K562 (cell line): Measurements from ENCODE around the gene GLIS1. TPM values are rescaled to one million over a fixed set of nuclear protein-coding genes. Genes with fewer than 3 reads are reported as not detected.

Experiments used
- ATAC-seq: fragments of 200-7000 bp; cut with Tn5 transposase; 3 replicates; pipeline ENCODE4 v1.9.1; 2020; ENCODE audit warnings: moderate library complexity
- BruUV-seq: library from RNA; stranded (reverse); fragments of 400-500 nt; replicated peaks from 2 replicates; lab custom pipeline; 2021; lab: Mats Ljungman, UMichigan
- CTCF ChIA-PET: fragments of 300-600 bp; formaldehyde crosslinking; extraction: SDS; loops from one replicate; lab custom pipeline; 2021; ENCODE audit warnings: low intra/inter-chr PET ratio; lab: Yijun Ruan, JAX
- POLR2A ChIA-PET: fragments of 300-600, 350-650 bp; sonication (Branson Sonifier 250); formaldehyde crosslinking; extraction: SDS; loops from one replicate; lab custom pipeline; 2021; ENCODE audit warnings: antibody characterized with exemption, inconsistent platforms; lab: Yijun Ruan, JAX
- DNase-seq, 4 experiments: peaks; one replicate each; pipeline versions ENCODE4 v3.0.0 to v3.0.0-alpha.2; 2011 to 2018; ENCODE audit warnings: low spot score in 3 of 4, mixed read lengths in 3 of 4; ENCODE audit errors: extremely low read depth in 1 of 4
- FAIRE-seq: peaks from 2 replicates; lab custom pipeline; 2011; peaks lifted over from hg19 to GRCh38; lab: Jason Lieb, UNC
- H2AFZ ChIP-seq: 2 replicates; pipeline ENCODE4 v1.6.0; 2011; ENCODE audit warnings: low read depth, low read length, control low read depth, inconsistent platforms
- H3K27ac ChIP-seq: fragments of 200-600 bp; 3 replicates; pipeline ENCODE4 v1.8.0; 2011; ENCODE audit warnings: low read depth, mild to moderate bottlenecking, control low read depth, inconsistent platforms, low read length, moderate library complexity, mixed read lengths; ENCODE audit errors: extremely low read depth
- H3K27me3 ChIP-seq, 2 experiments: fragments of 300-600 bp in 1 of 2; 2 replicates in 1 of 2; 3 replicates in 1 of 2; pipeline versions ENCODE4 v1.6.0 to v1.8.0; 2011; ENCODE audit warnings: inconsistent platforms in 2 of 2, low read length in 2 of 2, mild to moderate bottlenecking in 1 of 2, mixed read lengths in 1 of 2, moderate library complexity in 1 of 2; ENCODE audit not compliant: control insufficient read depth in 2 of 2, insufficient read depth in 2 of 2
- H3K36me3 ChIP-seq: fragments of 300-600 bp; 3 replicates; pipeline ENCODE4 v1.8.0; 2011; ENCODE audit warnings: mild to moderate bottlenecking, low read length, inconsistent platforms; ENCODE audit not compliant: control insufficient read depth, insufficient read depth
- H3K4me1 ChIP-seq, 2 experiments: fragments of 200-600 bp in 1 of 2; replicated peaks in 1 of 2; 2 replicates in 1 of 2; 3 replicates in 1 of 2; pipeline versions ENCODE4 v1.5.1 to v1.8.0; 2011; ENCODE audit warnings: inconsistent platforms in 2 of 2, low read length in 2 of 2, mild to moderate bottlenecking in 1 of 2, mixed read lengths in 1 of 2, moderate library complexity in 1 of 2; ENCODE audit not compliant: control insufficient read depth in 2 of 2, insufficient read depth in 2 of 2
- H3K4me2 ChIP-seq: 2 replicates; pipeline ENCODE4 v1.6.1; 2011; ENCODE audit warnings: low read length, control low read depth, inconsistent platforms, mixed read lengths; ENCODE audit not compliant: insufficient read depth
- H3K4me3 ChIP-seq: fragments of 200-600 bp; sonication (generic), shearing (Covaris generic); 2 replicates; pipeline ENCODE4 v1.5.1; 2016; ENCODE audit warnings: control low read depth, inconsistent platforms
- H3K79me2 ChIP-seq: fragments of 200-600 bp; 3 replicates; pipeline ENCODE4 v1.8.0; 2011; ENCODE audit warnings: low read length, inconsistent platforms; ENCODE audit not compliant: control insufficient read depth, insufficient read depth
- H3K9ac ChIP-seq, 2 experiments: 2 replicates each; pipeline versions ENCODE4 v1.6.0 to v1.6.1; 2011; ENCODE audit warnings: low read depth in 2 of 2, low read length in 2 of 2, control low read depth in 1 of 2, inconsistent platforms in 1 of 2, mild to moderate bottlenecking in 1 of 2, mixed read lengths in 1 of 2; ENCODE audit not compliant: insufficient read depth in 1 of 2
- H3K9me1 ChIP-seq: one replicate; pipeline ENCODE4 v1.6.0; 2011; ENCODE audit warnings: inconsistent platforms, mild to moderate bottlenecking, low read length, moderate library complexity; ENCODE audit not compliant: control insufficient read depth, insufficient read depth
- H3K9me3 ChIP-seq: replicated peaks from 2 replicates; pipeline ENCODE4 v1.5.1; 2011; ENCODE audit warnings: low read depth, low read length, inconsistent platforms; ENCODE audit not compliant: control insufficient read depth, insufficient read depth
- H4K20me1 ChIP-seq: replicated peaks from 2 replicates; pipeline ENCODE4 v1.6.1; 2011; ENCODE audit warnings: low read length, inconsistent platforms, mixed read lengths; ENCODE audit not compliant: control insufficient read depth, insufficient read depth
- ARID2 ChIP-seq: fragments of 450-650 bp; IDR thresholded peaks from 2 replicates; pipeline ENCODE4 v1.6.1; 2017; ENCODE audit warnings: antibody characterized with exemption, mild to moderate bottlenecking
- CBX2 ChIP-seq: fragments of 200-600 bp; sonication (generic); IDR thresholded peaks from one replicate; pipeline ENCODE4 v1.6.1; 2012; ENCODE audit warnings: mild to moderate bottlenecking, low read length, inconsistent platforms; ENCODE audit not compliant: insufficient read depth, poor library complexity, severe bottlenecking
- CBX3 ChIP-seq, 2 experiments: IDR thresholded peaks; 1 replicate in 1 of 2; 2 replicates in 1 of 2; pipeline ENCODE4 v1.6.1; 2012; ENCODE audit warnings: inconsistent platforms in 2 of 2, low read length in 2 of 2, borderline replicate concordance in 1 of 2, control low read depth in 1 of 2
- EGR1 ChIP-seq: fragments of 450-650 bp; conservative IDR thresholded peaks from 2 replicates; pipeline ENCODE4 v1.6.1; 2017; ENCODE audit warnings: mild to moderate bottlenecking
- HMGN3 ChIP-seq: IDR thresholded peaks from 2 replicates; pipeline ENCODE4 v1.6.1; 2011; ENCODE audit warnings: borderline replicate concordance, low read depth, mild to moderate bottlenecking, mixed read lengths, low read length; ENCODE audit not compliant: insufficient read length; ENCODE audit errors: extremely low read depth
- MEIS2 ChIP-seq: fragments of 450-650 bp; IDR thresholded peaks from 2 replicates; pipeline ENCODE4 v1.6.1; 2014; ENCODE audit warnings: mild to moderate bottlenecking; ENCODE audit not compliant: partially characterized antibody
- MTA2 ChIP-seq: fragments of 450-650 bp; IDR thresholded peaks from 2 replicates; pipeline ENCODE4 v1.6.1; 2016; ENCODE audit warnings: low read depth
- NR2C1 ChIP-seq, 2 experiments: fragments of 450-650 bp; IDR thresholded peaks; 2 replicates each; pipeline ENCODE4 v1.6.1; 2017; ENCODE audit warnings: mild to moderate bottlenecking in 2 of 2, antibody characterized with exemption in 1 of 2, inconsistent platforms in 1 of 2, missing compliant biosample characterization in 1 of 2, missing genetic modification characterization in 1 of 2
- NRF1 ChIP-seq, 2 experiments: fragments of 450-650 bp; IDR thresholded peaks in 1 of 2; conservative IDR thresholded peaks in 1 of 2; 2 replicates each; pipeline ENCODE4 v1.6.1; 2014; ENCODE audit warnings: mild to moderate bottlenecking in 2 of 2
- SNRNP70 ChIP-seq: fragments of 200-400 bp; formaldehyde crosslinking; optimal IDR thresholded peaks from 2 replicates; pipeline ENCODE3; 2017; ENCODE audit warnings: low read depth, low read length
- TARDBP ChIP-seq: fragments of 450-650 bp; IDR thresholded peaks from 2 replicates; pipeline ENCODE4 v1.6.1; 2016
- ZNF561 ChIP-seq: fragments of 450-650 bp; formaldehyde crosslinking; conservative IDR thresholded peaks from 2 replicates; pipeline ENCODE4 v1.4.0; 2020; ENCODE audit warnings: mild to moderate bottlenecking, moderate library complexity
- WGBS: fragments of 100-300 bp; shearing (Covaris generic); methylation state at CpG from one replicate; pipeline ENCODE4 v1.1.6; 2016; ENCODE audit warnings: low coverage, mixed read lengths; ENCODE audit not compliant: insufficient coverage; ENCODE audit errors: missing lambda C conversion rate; 5-methylcytosine and 5-hydroxymethylcytosine counted together
- in situ Hi-C: fragments of 300-500 bp; cut with MboI; formaldehyde crosslinking; loops from 4 replicates; pipeline ENCODE4 v1.15.0; 2018; ENCODE audit warnings: inconsistent platforms, mixed read lengths
- intact Hi-C: fragments of 100-400 bp; cut with micrococcal nuclease; formaldehyde crosslinking; loops from 2 replicates; pipeline ENCODE4 v1.14.2; 2022
- polyA plus RNA-seq, 8 experiments: library from polyadenylated mRNA; depleted of rRNA in 4 of 8; stranded (reverse) in 5 of 8; unstranded in 3 of 8; fragments of >200 nt; fragmentation: Nextera tagmentation in 2 of 8; fragmentation: Illumina TruSeq in 1 of 8; extraction: Ambion mirVana in 2 of 8; extraction: Trizol in 1 of 8; gene quantifications; 2 replicates each; pipeline versions ENCODE4 v1.2.1 to v1.2.3, GENCODE V29; 2011 to 2014; ENCODE audit warnings: inconsistent platforms in 1 of 8, missing spikeins in 1 of 8
- total RNA-seq, 7 experiments: library from RNA; depleted of rRNA in 6 of 7; stranded (reverse); fragments of >200 nt in 6 of 7; fragmentation: Illumina TruSeq in 2 of 7; extraction: Trizol in 2 of 7; gene quantifications; 2 replicates each; pipeline versions ENCODE4 v1.2.1 to v1.2.3, GENCODE V29; 2011 to 2021; ENCODE audit warnings: low replicate concordance in 1 of 7
- TF ChIP-seq, protein P1 (sequence below): IDR thresholded peaks from 2 replicates; pipeline ENCODE4 v1.6.1; 2011; ENCODE audit warnings: borderline replicate concordance, low read depth, mild to moderate bottlenecking, moderate library complexity, low read length; ENCODE audit not compliant: insufficient read depth, poor library complexity, severe bottlenecking
- TF ChIP-seq, protein P2 (sequence below), 2 experiments: IDR thresholded peaks; 2 replicates each; pipeline ENCODE4 v1.6.1; 2012; ENCODE audit warnings: improper control_type of control experiment in 2 of 2, low read depth in 2 of 2, low read length in 2 of 2, borderline replicate concordance in 1 of 2
- TF ChIP-seq, protein P3 (sequence below), 2 experiments: IDR thresholded peaks; 2 replicates each; pipeline ENCODE4 v1.6.1; 2011; ENCODE audit warnings: borderline replicate concordance in 1 of 2, control low read depth in 1 of 2, low read depth in 1 of 2, low read length in 1 of 2, mild to moderate bottlenecking in 1 of 2, mixed read lengths in 1 of 2, moderate library complexity in 1 of 2; ENCODE audit not compliant: insufficient read depth in 1 of 2, insufficient read length in 1 of 2, poor library complexity in 1 of 2, severe bottlenecking in 1 of 2; ENCODE audit errors: extremely low read depth in 1 of 2

GLIS1 gene
- total and polyA plus RNA-seq, 9 of the 15 experiments (the other 6 are each of a cell fraction or from before 2014, with no cell fraction given) = not detected

DNA sequence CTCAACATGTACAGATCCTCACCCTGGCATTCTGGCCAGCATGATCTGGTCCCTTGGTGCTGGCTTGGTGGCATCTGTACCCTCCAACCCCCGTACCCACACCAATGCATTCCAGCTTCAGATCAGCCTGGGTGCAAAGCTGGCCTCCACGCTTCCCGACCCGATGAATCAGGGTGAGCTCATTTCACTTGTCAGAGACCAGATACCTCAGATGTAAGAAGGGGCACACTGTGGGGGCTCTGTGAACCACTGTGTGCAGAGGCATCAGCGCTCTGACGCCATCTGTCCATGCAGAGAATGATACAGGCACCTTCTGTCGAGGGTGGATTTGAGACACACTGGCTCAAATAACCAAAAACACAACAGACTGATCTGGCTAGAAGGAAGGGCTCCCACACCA is 203.1 kb downstream of the GLIS1 start:
- intact Hi-C loops (no loop called here), in situ Hi-C loops (no loop called here)
- ATAC-seq (no peak), DNase-seq (no peak), FAIRE-seq (no peak)
- CTCF ChIA-PET = no interaction called here
- Histone ChIP-seq H3K36me3 (no peaks in the 10 kb centered on the region), H3K9me3 (no peaks in the 10 kb centered on the region), H3K79me2 (no peaks in the 10 kb centered on the region), H3K27me3 (peaks cover 11 to 56% of the 10 kb centered on the region in 2 experiments), H3K9me1 (no peaks in the 10 kb centered on the region), H3K4me1 (no peaks in the 10 kb centered on the region), H4K20me1 (peaks cover 17% of the 10 kb centered on the region), H3K27ac (no peak overlapping the region), H3K9ac (no peak overlapping the region), H3K4me3 (no peak overlapping the region), H2AFZ (no peak overlapping the region), H3K4me2 (no peak overlapping the region)
- no TSS peak for BruUV-seq
- 0% methylated on average over 7 of the region's 7 CpGs for WGBS
- TF ChIP-seq HMGN3 = no peak
- no peak for TF ChIP-seq EGR1
- TF ChIP-seq ZNF561 (CRISPR knock-in tag) = no peak
- TF ChIP-seq CBX3 (IDR thresholded peaks at IDR 0.05; ENCODE audit: borderline replicate concordance in 1 of 2, low read length in 2 of 2) = no peak
- TF ChIP-seq, protein P1, sequence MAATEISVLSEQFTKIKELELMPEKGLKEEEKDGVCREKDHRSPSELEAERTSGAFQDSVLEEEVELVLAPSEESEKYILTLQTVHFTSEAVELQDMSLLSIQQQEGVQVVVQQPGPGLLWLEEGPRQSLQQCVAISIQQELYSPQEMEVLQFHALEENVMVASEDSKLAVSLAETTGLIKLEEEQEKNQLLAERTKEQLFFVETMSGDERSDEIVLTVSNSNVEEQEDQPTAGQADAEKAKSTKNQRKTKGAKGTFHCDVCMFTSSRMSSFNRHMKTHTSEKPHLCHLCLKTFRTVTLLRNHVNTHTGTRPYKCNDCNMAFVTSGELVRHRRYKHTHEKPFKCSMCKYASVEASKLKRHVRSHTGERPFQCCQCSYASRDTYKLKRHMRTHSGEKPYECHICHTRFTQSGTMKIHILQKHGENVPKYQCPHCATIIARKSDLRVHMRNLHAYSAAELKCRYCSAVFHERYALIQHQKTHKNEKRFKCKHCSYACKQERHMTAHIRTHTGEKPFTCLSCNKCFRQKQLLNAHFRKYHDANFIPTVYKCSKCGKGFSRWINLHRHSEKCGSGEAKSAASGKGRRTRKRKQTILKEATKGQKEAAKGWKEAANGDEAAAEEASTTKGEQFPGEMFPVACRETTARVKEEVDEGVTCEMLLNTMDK = no peak
- TF ChIP-seq NRF1 (conservative IDR thresholded peaks at IDR 0.05 in 1 of 2, IDR thresholded peaks at IDR 0.05 in 1 of 2) = no peak
- no peak for TF ChIP-seq NR2C1 (IDR thresholded peaks at IDR 0.05)
- no peak for TF ChIP-seq NR2C1 (tag; IDR thresholded peaks at IDR 0.05)
- TF ChIP-seq ARID2 = no peak
- TF ChIP-seq, protein P2, sequence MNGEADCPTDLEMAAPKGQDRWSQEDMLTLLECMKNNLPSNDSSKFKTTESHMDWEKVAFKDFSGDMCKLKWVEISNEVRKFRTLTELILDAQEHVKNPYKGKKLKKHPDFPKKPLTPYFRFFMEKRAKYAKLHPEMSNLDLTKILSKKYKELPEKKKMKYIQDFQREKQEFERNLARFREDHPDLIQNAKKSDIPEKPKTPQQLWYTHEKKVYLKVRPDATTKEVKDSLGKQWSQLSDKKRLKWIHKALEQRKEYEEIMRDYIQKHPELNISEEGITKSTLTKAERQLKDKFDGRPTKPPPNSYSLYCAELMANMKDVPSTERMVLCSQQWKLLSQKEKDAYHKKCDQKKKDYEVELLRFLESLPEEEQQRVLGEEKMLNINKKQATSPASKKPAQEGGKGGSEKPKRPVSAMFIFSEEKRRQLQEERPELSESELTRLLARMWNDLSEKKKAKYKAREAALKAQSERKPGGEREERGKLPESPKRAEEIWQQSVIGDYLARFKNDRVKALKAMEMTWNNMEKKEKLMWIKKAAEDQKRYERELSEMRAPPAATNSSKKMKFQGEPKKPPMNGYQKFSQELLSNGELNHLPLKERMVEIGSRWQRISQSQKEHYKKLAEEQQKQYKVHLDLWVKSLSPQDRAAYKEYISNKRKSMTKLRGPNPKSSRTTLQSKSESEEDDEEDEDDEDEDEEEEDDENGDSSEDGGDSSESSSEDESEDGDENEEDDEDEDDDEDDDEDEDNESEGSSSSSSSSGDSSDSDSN (IDR thresholded peaks at IDR 0.05; ENCODE audit: borderline replicate concordance in 1 of 2, low read depth in 2 of 2, low read length in 2 of 2) = no peak
- TF ChIP-seq MTA2 = no peak
- TF ChIP-seq SNRNP70 = no peak
- no peak for TF ChIP-seq TARDBP
- no peak for TF ChIP-seq CBX2
- no peak for TF ChIP-seq MEIS2
- TF ChIP-seq, protein P3, sequence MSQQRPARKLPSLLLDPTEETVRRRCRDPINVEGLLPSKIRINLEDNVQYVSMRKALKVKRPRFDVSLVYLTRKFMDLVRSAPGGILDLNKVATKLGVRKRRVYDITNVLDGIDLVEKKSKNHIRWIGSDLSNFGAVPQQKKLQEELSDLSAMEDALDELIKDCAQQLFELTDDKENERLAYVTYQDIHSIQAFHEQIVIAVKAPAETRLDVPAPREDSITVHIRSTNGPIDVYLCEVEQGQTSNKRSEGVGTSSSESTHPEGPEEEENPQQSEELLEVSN (IDR thresholded peaks at IDR 0.05; ENCODE audit: borderline replicate concordance in 1 of 2, extremely low read depth in 1 of 2, insufficient read depth in 1 of 2, insufficient read length in 1 of 2, low read depth in 1 of 2, low read length in 1 of 2, poor library complexity in 1 of 2, severe bottlenecking in 1 of 2) = no peak
- POLR2A ChIA-PET = interaction anchor here (0.7 kb wide), 1 partner anchor 17 kb away, joined by 3 read pairs; no protein-coding TSS in a partner anchor
